ENCODE measurements around the gene SERPINI2.

GRCh38 chr3:167466966-167467365, 6.9 kb downstream of the SERPINI2 start:
- TF ChIP-seq CTCF (IDR thresholded peaks at IDR 0.05; ENCODE audit: insufficient read depth, low read length) (no peak), POLR2AphosphoS5 (IDR thresholded peaks at IDR 0.05; ENCODE audit: low read depth) (no peak), REST (IDR thresholded peaks at IDR 0.05; ENCODE audit: insufficient replicate concordance, low read depth) (no peak)

Data from HL-60 (cell line).